RWPE1 (cell line): ENCODE data around the gene TRIM34.

Experiments used
- CTCF ChIA-PET: fragments of 350-600 bp; sonication (Branson Sonifier 250); formaldehyde crosslinking; extraction: SDS; loops from one replicate; lab custom pipeline; 2021; lab: Yijun Ruan, JAX
- POLR2A ChIA-PET: fragments of 400-600 bp; formaldehyde crosslinking; extraction: SDS; loops from one replicate; lab custom pipeline; 2020; ENCODE audit warnings: antibody characterized with exemption; ENCODE audit not compliant: low non-redundant PET; lab: Yijun Ruan, JAX
- DNase-seq: peaks from one replicate; pipeline ENCODE4 v3.0.0; 2012; ENCODE audit warnings: low spot score
- H3K27ac ChIP-seq: fragments of 450-650 bp; 2 replicates; pipeline ENCODE4 v1.5.1; 2017
- TF ChIP-seq, protein P1 (sequence below): fragments of 450-650 bp; conservative IDR thresholded peaks from 2 replicates; pipeline ENCODE4 v1.5.1; 2017; ENCODE audit warnings: low read depth, mild to moderate bottlenecking

The TRIM34 gene

GRCh38 chr11:5618807-5619206 is 6.0 kb upstream of the TRIM34 start:
- no peak overlapping the region for H3K27ac ChIP-seq
- CTCF ChIA-PET = interaction anchor here (1.4 kb wide), 1 partner anchor 19 kb away, joined by 5 read pairs; no protein-coding TSS in a partner anchor
- peak; percentile 53 for DNase-seq
- POLR2A ChIA-PET = no interaction called here
- TF ChIP-seq, protein P1, sequence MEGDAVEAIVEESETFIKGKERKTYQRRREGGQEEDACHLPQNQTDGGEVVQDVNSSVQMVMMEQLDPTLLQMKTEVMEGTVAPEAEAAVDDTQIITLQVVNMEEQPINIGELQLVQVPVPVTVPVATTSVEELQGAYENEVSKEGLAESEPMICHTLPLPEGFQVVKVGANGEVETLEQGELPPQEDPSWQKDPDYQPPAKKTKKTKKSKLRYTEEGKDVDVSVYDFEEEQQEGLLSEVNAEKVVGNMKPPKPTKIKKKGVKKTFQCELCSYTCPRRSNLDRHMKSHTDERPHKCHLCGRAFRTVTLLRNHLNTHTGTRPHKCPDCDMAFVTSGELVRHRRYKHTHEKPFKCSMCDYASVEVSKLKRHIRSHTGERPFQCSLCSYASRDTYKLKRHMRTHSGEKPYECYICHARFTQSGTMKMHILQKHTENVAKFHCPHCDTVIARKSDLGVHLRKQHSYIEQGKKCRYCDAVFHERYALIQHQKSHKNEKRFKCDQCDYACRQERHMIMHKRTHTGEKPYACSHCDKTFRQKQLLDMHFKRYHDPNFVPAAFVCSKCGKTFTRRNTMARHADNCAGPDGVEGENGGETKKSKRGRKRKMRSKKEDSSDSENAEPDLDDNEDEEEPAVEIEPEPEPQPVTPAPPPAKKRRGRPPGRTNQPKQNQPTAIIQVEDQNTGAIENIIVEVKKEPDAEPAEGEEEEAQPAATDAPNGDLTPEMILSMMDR = no peak

- ChIA-PET POLR2A (interaction anchor here (1.1 kb wide), 1 partner anchor 64 kb away, joined by 4 read pairs; the partner anchor contains the start of gene TRIM5), CTCF (interaction anchor here (0.8 kb wide), 1 partner anchor 21 kb away, joined by 4 read pairs; no protein-coding TSS in a partner anchor)
- DNase-seq = peak; percentile 78
- H3K27ac ChIP-seq = peak overlapping the region; percentile 57
- TF ChIP-seq, protein P1 = no peak
These were observed 3.9 kb upstream of the TRIM34 start for GRCh38 chr11:5620651-5621521.

DNA sequence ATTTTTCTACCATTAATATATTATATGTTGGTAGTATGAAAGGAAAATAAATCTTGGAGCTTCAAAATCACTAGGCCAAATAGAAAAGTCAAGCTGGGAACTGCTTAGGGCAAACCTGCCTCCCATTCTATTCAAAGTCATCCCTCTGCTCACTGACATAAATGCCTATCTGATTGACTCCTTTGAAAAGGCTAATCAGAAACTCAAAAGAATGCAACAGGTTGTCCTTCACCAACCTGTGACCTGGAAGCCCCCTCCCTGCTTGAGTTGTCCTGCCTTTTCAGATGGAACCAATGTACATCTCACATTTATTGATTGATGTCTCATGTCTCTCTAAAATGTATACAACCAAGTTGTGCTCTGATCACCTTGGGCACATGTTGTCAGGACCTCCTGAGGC is 3.2 kb upstream of the TRIM34 start:
- ChIA-PET POLR2A (interaction anchor here (1.1 kb wide), 1 partner anchor 63 kb away, joined by 4 read pairs; the partner anchor contains the start of gene TRIM5), CTCF (interaction anchor here (0.8 kb wide), 1 partner anchor 22 kb away, joined by 4 read pairs; no protein-coding TSS in a partner anchor)
- TF ChIP-seq, protein P1 = no peak
- DNase-seq = no peak
- H3K27ac ChIP-seq = peak overlapping the region; percentile 42; the same call in 1 of the 2 replicates

GRCh38 chr11:5622802-5623201 is 2.0 kb upstream of the TRIM34 start:
- TF ChIP-seq, protein P1 = no peak
- ChIA-PET CTCF (no interaction called here), POLR2A (interaction anchor here (0.7 kb wide), 1 partner anchor 22 kb away, joined by 3 read pairs; no protein-coding TSS in a partner anchor)
- DNase-seq = no peak
- H3K27ac ChIP-seq = no peak overlapping the region

GRCh38 chr11:5625281-5625680 is 480 bp downstream of the TRIM34 start:
- TF ChIP-seq, protein P1 = no peak
- no peak for DNase-seq
- ChIA-PET CTCF (interaction anchor here (0.6 kb wide), 1 partner anchor 16 kb away, joined by 3 read pairs; no protein-coding TSS in a partner anchor), POLR2A (no interaction called here)
- H3K27ac ChIP-seq = no peak overlapping the region

DNA sequence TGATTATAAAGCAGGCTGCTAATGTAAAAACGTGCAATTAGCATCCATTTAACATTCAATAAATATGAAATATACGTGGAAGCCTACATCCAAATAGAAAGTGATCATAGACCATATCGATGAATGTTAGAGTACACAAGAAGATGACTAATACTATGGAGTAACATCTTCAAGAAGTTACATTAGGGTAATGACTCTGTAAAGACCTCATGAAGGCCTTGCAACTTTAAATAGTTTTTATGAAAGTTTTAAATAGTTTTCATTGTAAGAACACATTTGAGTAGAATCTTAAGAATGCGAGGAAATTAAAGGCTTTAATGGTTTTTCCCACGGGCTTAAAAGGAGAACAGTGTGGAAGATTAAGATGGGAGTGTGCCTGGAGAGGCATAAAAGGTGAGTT is 1.4 kb downstream of the TRIM34 start:
- CTCF ChIA-PET = no interaction called here
- TF ChIP-seq, protein P1 = no peak
- H3K27ac ChIP-seq = no peak overlapping the region
- peak; percentile 32 for DNase-seq
- POLR2A ChIA-PET = no interaction called here
